NCI-H460 (cell line): ENCODE data around the gene POU2F2. TPM values are rescaled to one million over a fixed set of nuclear protein-coding genes. Genes with fewer than 3 reads are reported as not detected.
"Not testable (repeated sequence)": the region's sequence is repeated elsewhere in the genome, so short reads cannot be mapped to it uniquely, and the experiment has no call there.

ENCODE experiments used
- DNase-seq: peaks from one replicate; pipeline ENCODE4 v3.0.0-alpha.2; 2016; ENCODE audit warnings: low read depth; ENCODE audit errors: extremely low read depth
- total RNA-seq: library from RNA; depleted of rRNA; stranded (reverse); fragments of >200 nt; shearing (Covaris generic); gene quantifications from 2 replicates; pipeline ENCODE4 v1.2.3, GENCODE V29; 2014

Gene POU2F2
- total RNA-seq, 1 experiment from 2014 or later, result 0.02 TPM

DNA sequence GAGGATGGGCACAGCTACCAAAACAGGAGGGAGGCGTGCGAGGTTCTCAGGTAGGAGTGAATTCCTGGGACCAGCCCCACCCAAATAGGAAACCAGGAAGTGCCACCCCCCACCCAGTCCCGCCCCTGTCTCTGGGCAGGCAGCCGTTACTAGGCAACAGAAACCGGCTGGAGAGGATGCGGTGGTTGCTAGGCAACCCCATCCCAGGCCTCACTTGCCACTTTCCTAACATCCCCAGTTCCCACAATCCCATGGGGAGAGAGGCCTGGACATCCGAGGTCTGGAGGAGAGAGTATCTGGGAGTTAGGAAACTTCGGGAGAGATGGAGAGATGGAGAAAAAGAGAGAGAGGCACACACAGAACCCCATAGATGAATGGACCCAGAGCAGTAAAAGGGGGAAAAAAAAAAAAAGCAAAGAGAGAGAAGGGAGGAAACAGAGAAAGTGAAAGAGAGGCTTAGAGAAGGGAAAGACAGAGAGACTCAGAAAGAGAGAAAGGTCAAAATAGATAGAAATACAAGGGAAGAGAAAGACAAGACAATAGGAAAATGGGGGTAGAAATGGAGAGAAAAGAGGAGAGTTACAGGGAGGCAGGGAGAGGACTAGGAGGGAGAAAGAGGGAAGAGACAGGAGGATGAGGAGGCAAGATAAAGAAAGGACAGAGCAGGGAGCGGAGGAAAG, 66.0 kb downstream of the POU2F2 start:
- DNase-seq, result no peak

GRCh38 chr19:42065511-42065910, 66.7 kb downstream of the POU2F2 start:
- DNase-seq, result no peak

- no peak for DNase-seq
Measured at GRCh38 chr19:42065051-42065450, 67.2 kb downstream of the POU2F2 start.

- DNase-seq, result no peak
Measured at GRCh38 chr19:42064432-42064831, 67.8 kb downstream of the POU2F2 start.

DNA sequence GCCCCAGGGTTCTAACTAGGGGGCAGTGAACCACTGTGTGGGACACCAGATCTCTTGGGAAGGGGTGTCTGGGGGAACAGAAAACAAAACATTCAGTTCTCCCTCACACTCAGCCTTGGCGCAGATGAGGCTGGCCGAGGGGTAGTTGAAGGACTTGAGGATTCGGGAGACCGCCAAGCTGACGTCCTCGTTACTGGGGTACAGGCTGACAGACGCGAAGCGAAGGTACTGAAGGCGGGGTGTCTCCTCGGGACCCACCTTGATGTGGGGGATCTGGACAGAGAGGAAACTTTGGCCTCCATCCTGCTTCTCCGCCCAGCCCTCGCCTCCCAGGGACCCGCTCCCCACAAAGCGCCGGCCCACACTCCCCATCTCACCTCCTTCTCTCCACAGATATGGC, 69.9 kb downstream of the POU2F2 start:
- no peak for DNase-seq

- no peak for DNase-seq
Measured at GRCh38 chr19:42060117-42060516, 72.1 kb downstream of the POU2F2 start.

DNA sequence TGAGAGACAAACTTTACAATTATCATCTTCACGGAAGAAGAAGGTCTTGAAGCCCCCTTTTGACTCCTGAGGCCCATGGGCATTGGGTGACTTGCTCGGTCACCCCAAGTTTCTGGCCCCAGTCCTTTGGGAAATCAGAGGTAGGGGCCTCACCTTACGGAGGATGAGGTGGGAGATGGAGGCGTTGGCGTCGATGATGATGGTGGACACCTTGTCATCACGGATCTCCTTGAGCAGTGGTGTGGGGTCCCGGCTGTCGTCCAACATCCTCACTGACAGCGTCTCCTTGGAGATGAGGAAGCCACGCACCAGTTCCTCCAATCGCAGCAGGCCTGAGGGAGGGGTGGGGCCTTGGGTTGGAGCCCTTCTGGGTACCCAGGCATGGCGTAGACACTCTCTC, 73.0 kb downstream of the POU2F2 start:
- DNase-seq, result no peak

DNA sequence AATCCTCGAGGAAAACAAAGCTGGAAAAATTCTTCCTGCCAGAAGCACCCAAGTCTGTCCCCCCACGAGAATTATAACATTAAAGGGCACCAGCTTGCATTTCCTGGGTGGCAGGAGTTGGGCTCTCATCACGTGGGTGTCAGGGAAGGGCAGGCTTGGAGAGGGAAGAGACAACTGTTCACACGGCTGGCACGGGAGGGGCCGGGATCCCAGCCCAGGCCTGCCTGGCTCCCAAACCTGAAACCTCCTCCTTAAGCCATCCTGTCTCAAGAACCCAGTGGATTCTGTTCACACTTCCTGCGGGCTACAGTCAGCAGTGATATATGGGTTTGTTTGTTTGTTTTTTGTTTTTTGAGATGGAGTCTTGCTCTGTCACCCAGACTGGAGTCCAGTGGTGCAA, 74.4 kb downstream of the POU2F2 start:
- DNase-seq, result no peak

GRCh38 chr19:42054205-42054604, 78.0 kb downstream of the POU2F2 start:
- no peak for DNase-seq

DNA sequence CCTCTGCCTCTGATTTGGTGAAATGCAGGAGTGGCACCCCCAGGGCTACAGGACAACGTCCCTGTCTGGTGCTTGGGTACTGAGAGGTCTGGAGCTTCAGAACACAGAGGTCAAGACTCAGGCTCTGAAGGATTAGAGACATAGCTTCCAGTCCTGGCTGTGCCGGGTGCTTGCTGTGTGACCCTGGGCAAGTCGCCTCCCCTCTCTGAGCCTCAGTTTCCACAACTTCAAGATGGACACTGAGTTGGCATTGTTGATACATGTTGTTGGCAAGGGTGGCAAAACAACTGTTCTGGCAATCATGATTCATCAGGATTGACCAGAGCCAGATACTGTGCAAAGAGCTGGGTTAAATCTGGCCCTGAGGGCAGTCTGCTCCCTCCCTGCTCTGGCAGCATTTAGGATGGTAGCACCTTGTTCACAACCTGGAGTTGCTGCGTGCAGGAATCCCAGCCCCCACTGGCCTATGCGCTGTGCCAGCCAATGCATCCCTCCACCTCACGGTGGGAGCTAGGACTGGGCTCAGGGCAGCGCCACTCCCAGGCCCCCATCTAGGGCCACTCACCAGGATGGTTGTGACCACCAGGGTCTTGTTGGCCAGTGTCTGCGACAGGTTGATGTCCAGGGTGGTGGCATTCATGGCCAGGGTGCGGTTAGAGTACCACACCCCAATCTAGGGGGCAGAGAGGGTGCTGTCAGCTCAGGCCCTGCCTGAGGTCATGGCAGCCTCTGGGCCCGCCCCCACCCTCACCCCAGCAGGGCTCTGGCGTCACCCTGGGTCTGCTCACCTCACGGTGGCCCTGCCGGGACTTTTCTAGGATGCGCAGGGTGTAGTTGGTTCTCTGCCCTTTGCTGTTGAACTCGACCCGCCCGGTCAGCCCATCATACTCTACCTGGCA, 79.0 kb downstream of the POU2F2 start:
- DNase-seq, result no peak

- DNase-seq, result no peak
Measured at GRCh38 chr19:42052241-42052863, 79.9 kb downstream of the POU2F2 start.

DNA sequence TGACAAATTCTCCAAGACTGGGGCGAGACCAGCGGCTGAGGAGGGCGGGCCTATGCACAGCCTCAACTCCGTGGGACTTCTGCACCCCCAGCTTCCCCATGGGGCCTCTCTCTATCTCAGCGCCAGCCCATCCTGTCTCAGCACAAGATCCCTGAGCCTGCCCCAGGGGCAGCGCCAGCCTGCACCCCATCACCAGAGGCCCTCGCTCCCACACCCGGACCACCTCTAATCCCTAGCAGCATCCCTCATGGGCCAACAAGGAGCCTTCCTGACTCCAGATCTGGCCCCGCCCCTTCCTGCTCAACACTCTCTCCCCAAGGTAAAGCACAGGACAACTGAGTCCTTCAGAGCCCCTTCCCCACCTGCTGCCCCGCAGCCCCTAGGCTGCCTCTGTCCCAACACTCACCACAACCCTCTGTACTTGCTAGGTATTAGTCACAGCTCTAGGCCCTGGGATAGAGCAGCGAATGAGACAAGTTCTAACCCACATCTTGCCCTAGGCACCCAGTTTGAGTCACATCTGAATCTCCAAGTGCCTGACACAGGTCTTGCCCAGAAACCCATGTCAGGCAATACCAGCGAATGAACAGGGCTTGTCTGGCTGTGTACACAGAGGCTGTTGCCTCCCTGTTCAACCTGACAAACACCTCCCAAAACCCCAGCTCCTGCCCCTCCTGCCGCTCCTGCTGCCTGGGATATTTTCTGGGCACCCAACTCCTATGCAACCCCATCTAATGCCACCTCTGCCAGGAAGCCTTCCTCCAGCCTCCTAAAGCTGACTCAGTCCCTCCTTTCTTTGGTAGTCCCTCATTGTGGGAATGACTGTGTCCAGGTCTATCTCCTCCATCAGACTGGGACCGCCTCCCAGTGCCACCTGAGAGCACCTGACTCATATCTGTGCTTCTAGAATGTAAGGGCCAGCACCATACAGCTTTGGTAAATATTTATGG, 80.8 kb downstream of the POU2F2 start:
- DNase-seq, result no peak

DNA sequence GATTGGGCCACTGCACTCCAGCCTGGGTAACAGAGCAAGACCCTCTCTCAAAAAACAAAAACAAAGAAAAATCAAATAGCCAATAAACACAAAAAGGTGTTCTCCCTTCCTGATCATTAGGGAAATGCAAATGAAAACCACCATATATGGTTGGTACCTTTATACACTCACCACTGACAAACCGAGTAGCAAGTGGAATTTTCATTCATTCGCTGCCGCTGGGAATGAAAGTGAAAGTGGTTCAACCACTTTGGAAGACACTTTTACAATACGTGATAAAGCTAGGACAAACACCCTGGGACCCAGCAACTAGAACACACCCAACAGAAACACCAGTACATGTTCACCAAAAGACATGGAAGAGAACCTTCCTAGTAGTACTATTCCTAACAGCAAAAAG, 83.3 kb downstream of the POU2F2 start:
- DNase-seq, result no peak

GRCh38 chr19:42045575-42045974, 86.7 kb downstream of the POU2F2 start:
- DNase-seq, result no peak

GRCh38 chr19:42042455-42043170, 89.6 kb downstream of the POU2F2 start:
- DNase-seq, result no peak

- not testable (repeated sequence) for DNase-seq
Measured at GRCh38 chr19:42040491-42040890, 91.8 kb downstream of the POU2F2 start.

GRCh38 chr19:42040031-42040430, 92.2 kb downstream of the POU2F2 start:
- DNase-seq, result no peak

DNA sequence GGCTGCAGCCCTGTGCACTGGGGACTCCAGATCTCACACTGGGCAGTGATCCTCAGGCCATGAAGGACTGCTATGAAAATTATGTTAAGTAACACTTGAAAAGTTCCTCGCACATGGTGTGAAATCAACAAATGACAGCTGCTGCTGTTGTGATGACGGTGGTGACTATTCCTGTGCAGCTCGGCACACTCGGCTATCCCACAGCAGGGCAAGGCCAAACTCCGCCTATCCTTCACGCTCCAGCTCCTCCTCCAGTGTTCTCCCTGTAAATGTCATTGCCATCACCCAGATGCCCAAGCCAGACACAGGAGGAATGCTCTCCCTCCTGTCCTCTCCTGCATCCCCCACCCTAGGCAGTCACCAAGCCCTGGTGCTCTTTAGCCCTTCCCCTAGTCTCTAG, 93.6 kb downstream of the POU2F2 start:
- no peak for DNase-seq

DNA sequence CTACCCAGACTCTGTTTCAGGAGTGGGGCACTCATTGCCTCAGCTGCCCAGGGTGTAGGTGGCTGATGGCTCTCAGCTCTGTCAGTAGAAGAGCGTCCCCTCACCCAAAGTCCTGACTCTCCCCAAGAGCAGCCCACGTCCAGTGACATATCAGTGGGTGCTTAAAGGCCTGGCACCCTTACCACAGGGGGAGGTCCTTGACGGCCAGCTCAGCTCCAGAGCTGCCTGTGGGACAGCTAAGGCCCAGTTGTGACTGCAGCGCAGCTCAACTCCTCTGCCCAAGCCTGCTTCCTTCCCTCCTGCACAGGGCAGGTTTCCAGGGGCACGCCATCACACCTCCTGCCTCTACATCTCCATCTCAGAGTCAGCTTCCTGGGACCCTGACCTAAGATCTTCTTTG, 94.6 kb downstream of the POU2F2 start:
- no peak for DNase-seq
